Heart left ventricle (tissue), 13 donors: ENCODE results near the gene DAGLA.

Experiments
- CTCF ChIP-seq, 12 donors: fragments of 200-600 bp; sonication (generic) in 4 of 12; IDR thresholded peaks; one replicate each; pipeline versions ENCODE4 v1.5.0 to v1.8.0; 2018 to 2022; ENCODE audit warnings: antibody characterized with exemption in 12 of 12, mild to moderate bottlenecking in 5 of 12
- POLR2A ChIP-seq, 2 donors: fragments of 450-650 bp; IDR thresholded peaks; one replicate each; pipeline ENCODE4 v1.6.1; 2017; ENCODE audit warnings: antibody characterized with exemption in 2 of 2, mild to moderate bottlenecking in 2 of 2, moderate library complexity in 2 of 2
- donor health status: ischemic (EF 13 %, LVEDD 7.1; RV severe dilation, severe dysfunction).
- donor health status: DM: no; HTN: yes; CAD: no.
- donor health status: DM: no; HTN: no; CAD: no.
- donor health status: ischemic (EF 25% LVEDD 6.9; RV normal size, moderate dysfunction).
- donor health status: ischemic (EF 25% LVEDD 5.7; RV mildly dilated, moderate dysfunction).
- donor health status: ischemic (EF 35%, LVEDD 5.7; RV mildly dilated, moderate dysfunction).
- donor health status: nonischemic (EF 11% LVEDD 7.7; RV severe dilation, severe dysfunction).
- donor health status: DM: yes; HTN: yes; CAD: no.
- donor health status: PGD.
- donor health status: ischemic (EF 29% LVEDD 5.4; RV normal size, mild dysfunction).
- donor health status: nonischemic (EF 23%, LVEDD 6.1; RV moderate dilation, normal function).

GRCh38 chr11:61761440-61762222 lies 81.4 kb downstream of the DAGLA start:
- TF ChIP-seq CTCF (IDR thresholded peaks at IDR 0.05) (no peak), POLR2A (IDR thresholded peaks at IDR 0.05) (no peak)
